HG03280 (cell line): ENCODE results near the gene ANKRD30B.
"Not testable (repeated sequence)": the region's sequence is repeated elsewhere in the genome, so short reads cannot be mapped to it uniquely, and the experiment has no call there.

ENCODE experiments used
- ATAC-seq: cut with Tn5 transposase; IDR thresholded peaks from one replicate; pipeline ENCODE4 v1.9.1; 2021; ENCODE audit warnings: mild to moderate bottlenecking, moderate library complexity; ENCODE audit not compliant: unreplicated experiment

The ANKRD30B gene

GRCh38 chr18:14747513-14748474 lies at the start of gene ANKRD30B:
ANKRD30B (plus strand) TSS chr18:14748172; CDS start chr18:14748420, 248 bp downstream.
- ATAC-seq, result no peak

GRCh38 chr18:14701286-14702040 lies 46.5 kb upstream of the ANKRD30B start:
- ATAC-seq, result not testable (repeated sequence)

- ATAC-seq, result not testable (repeated sequence)
These were observed 38.2 kb upstream of the ANKRD30B start for GRCh38 chr18:14709761-14710160.

GRCh38 chr18:14721569-14721968 lies 26.4 kb upstream of the ANKRD30B start:
- not testable (repeated sequence) for ATAC-seq

- ATAC-seq, result not testable (repeated sequence)
These were observed 8.9 kb upstream of the ANKRD30B start for GRCh38 chr18:14739056-14739455.

GRCh38 chr18:14746897-14747296 lies 1.1 kb upstream of the ANKRD30B start:
- ATAC-seq, result no peak

GRCh38 chr18:14748496-14748895 lies 524 bp downstream of the ANKRD30B start:
- ATAC-seq, result no peak

GRCh38 chr18:14763566-14763965 lies 15.6 kb downstream of the ANKRD30B start:
- not testable (repeated sequence) for ATAC-seq

GRCh38 chr18:14767474-14767873 lies 19.5 kb downstream of the ANKRD30B start:
- no peak for ATAC-seq

GRCh38 chr18:14768241-14768640 lies 20.3 kb downstream of the ANKRD30B start:
- no peak for ATAC-seq

GRCh38 chr18:14769381-14769780 lies 21.4 kb downstream of the ANKRD30B start:
- ATAC-seq, result no peak

- no peak for ATAC-seq
These were observed 28.8 kb downstream of the ANKRD30B start for GRCh38 chr18:14776801-14777200.

- no peak for ATAC-seq
These were observed 33.7 kb downstream of the ANKRD30B start for GRCh38 chr18:14781671-14782070.

GRCh38 chr18:14784133-14784532 lies 36.2 kb downstream of the ANKRD30B start:
- ATAC-seq, result no peak

- not testable (repeated sequence) for ATAC-seq
These were observed 48.9 kb downstream of the ANKRD30B start for GRCh38 chr18:14796876-14797275.

GRCh38 chr18:14797969-14798764 lies 50.2 kb downstream of the ANKRD30B start:
- ATAC-seq, result not testable (repeated sequence)

- ATAC-seq, result not testable (repeated sequence)
These were observed 63.1 kb downstream of the ANKRD30B start for GRCh38 chr18:14811081-14811480.

- not testable (repeated sequence) for ATAC-seq
These were observed 79.1 kb downstream of the ANKRD30B start for GRCh38 chr18:14826972-14827632.

- not testable (repeated sequence) for ATAC-seq
These were observed 93.6 kb downstream of the ANKRD30B start for GRCh38 chr18:14841607-14842006.

- ATAC-seq, result not testable (repeated sequence)
These were observed 103.6 kb downstream of the ANKRD30B start for GRCh38 chr18:14851533-14851932.
